BLaER1 treated with 17β-estradiol and CSF1 and Interleukin-3, amounts not matched to agents 10 nM and 100 nM (cell line): Measurements from ENCODE around the gene TMEM192.
"Not testable (repeated sequence)": the region's sequence is repeated elsewhere in the genome, so short reads cannot be mapped to it uniquely, and the experiment has no call there.

Source experiments
- H3K27ac ChIP-seq, 11 experiments: shearing (Covaris generic); formaldehyde crosslinking; 2 replicates each; pipeline ENCODE4 v1.8.1; 2022
- H3K27me3 ChIP-seq, 11 experiments: shearing (Covaris generic); formaldehyde crosslinking; 2 replicates each; pipeline ENCODE4 v1.8.1; 2022
- H3K36me3 ChIP-seq, 11 experiments: shearing (Covaris generic); formaldehyde crosslinking; 2 replicates each; pipeline ENCODE4 v1.8.1; 2022
- H3K4me1 ChIP-seq, 10 experiments: shearing (Covaris generic); formaldehyde crosslinking; 2 replicates each; pipeline ENCODE4 v1.8.1; 2022
- H3K4me2 ChIP-seq, 11 experiments: shearing (Covaris generic); formaldehyde crosslinking; 2 replicates each; pipeline ENCODE4 v1.8.1; 2022
- H3K4me3 ChIP-seq, 10 experiments: shearing (Covaris generic); formaldehyde crosslinking; 2 replicates each; pipeline ENCODE4 v1.8.1; 2022
- H3K9ac ChIP-seq, 11 experiments: shearing (Covaris generic); formaldehyde crosslinking; 2 replicates each; pipeline ENCODE4 v1.8.1; 2022
- H3K9me3 ChIP-seq, 11 experiments: shearing (Covaris generic); formaldehyde crosslinking; replicated peaks in 1 of 11; 2 replicates each; pipeline ENCODE4 v1.8.1; 2022
- H4K20me1 ChIP-seq, 11 experiments: shearing (Covaris generic); formaldehyde crosslinking; 2 replicates each; pipeline ENCODE4 v1.8.1; 2022
- Cebpa-rat ChIP-seq, 11 experiments: shearing (Covaris generic); IDR thresholded peaks; 2 replicates each; pipeline ENCODE4 v1.8.1; 2022

The TMEM192 gene

DNA sequence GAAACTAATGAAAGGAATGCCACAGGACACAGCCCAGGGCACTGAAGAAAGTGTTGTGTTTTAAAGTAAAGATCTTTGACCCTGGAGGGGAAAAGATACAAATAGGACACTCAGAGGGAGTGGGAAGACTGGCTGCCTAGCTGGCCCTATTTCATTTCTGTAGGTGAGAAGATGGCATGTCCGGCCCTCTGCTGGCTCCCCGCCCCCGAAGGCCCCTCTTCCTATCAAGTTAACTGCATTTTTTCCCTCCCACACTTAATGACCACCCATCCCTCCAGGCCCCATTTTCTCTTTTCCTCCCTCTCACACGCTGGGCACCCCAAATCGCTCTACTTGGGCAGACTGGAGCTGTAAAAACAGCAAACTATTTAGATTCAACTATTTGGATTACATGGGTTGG lies 64.5 kb downstream of the TMEM192 start:
- H3K36me3 ChIP-seq = no peaks in the 10 kb centered on the region
- H3K4me3 ChIP-seq = no peak overlapping the region
- H3K27ac ChIP-seq = no peak overlapping the region
- 0 out of 22 replicates have a peak, but pooled peaks cover 0 to 5% (median 0%) of the 10 kb centered on the region in 11 experiments for H3K9me3 ChIP-seq
- H4K20me1 ChIP-seq = no peaks in the 10 kb centered on the region
- no peaks in the 10 kb centered on the region for H3K27me3 ChIP-seq
- H3K9ac ChIP-seq = no peak overlapping the region
- TF ChIP-seq Cebpa-rat (IDR thresholded peaks at IDR 0.05) = no peak
- H3K4me2 ChIP-seq = no peak overlapping the region
- H3K4me1 ChIP-seq = no peaks in the 10 kb centered on the region

- no peak within 1 kb of the TSS for H3K4me3 ChIP-seq
- no peaks in the 10 kb centered on the region for H3K36me3 ChIP-seq
- no peaks in the 10 kb centered on the region for H4K20me1 ChIP-seq
- H3K9ac ChIP-seq = no peak within 1 kb of the TSS
- no peaks in the 10 kb centered on the region for H3K4me1 ChIP-seq
- no peak within 1 kb of the TSS for H3K4me2 ChIP-seq
- H3K27ac ChIP-seq = no peak within 1 kb of the TSS
- no peaks in the 10 kb centered on the region for H3K27me3 ChIP-seq
- no peak for TF ChIP-seq Cebpa-rat (IDR thresholded peaks at IDR 0.05)
- H3K9me3 ChIP-seq = peaks cover 10 to 22% (median 18%) of the 10 kb centered on the region in 11 experiments
Measured at GRCh38 chr4:165031436-165032211, 81.0 kb downstream of the TMEM192 start, which contains the start of gene TRIM60. Gene TRIM60, plus strand, starts transcription at chr4:165031999. Its CDS starts 8,074 bp downstream, at chr4:165040073.

- H3K27ac ChIP-seq = no peak overlapping the region
- no peak for TF ChIP-seq Cebpa-rat (IDR thresholded peaks at IDR 0.05)
- no peaks in the 10 kb centered on the region for H3K4me1 ChIP-seq
- H3K27me3 ChIP-seq = no peaks in the 10 kb centered on the region
- peaks cover 10 to 20% (median 17%) of the 10 kb centered on the region in 11 experiments for H3K9me3 ChIP-seq
- no peak overlapping the region for H3K4me3 ChIP-seq
- no peak overlapping the region for H3K4me2 ChIP-seq
- H3K9ac ChIP-seq = no peak overlapping the region
- H4K20me1 ChIP-seq = no peaks in the 10 kb centered on the region
- no peaks in the 10 kb centered on the region for H3K36me3 ChIP-seq
Measured at GRCh38 chr4:165027762-165028402, 84.8 kb downstream of the TMEM192 start.

GRCh38 chr4:165025782-165026181 lies 86.9 kb downstream of the TMEM192 start:
- not testable (repeated sequence) for H3K4me3 ChIP-seq, H3K27me3 ChIP-seq, H3K36me3 ChIP-seq, H3K27ac ChIP-seq, H3K9ac ChIP-seq, H3K9me3 ChIP-seq, H3K4me1 ChIP-seq, H4K20me1 ChIP-seq, H3K4me2 ChIP-seq
